GM10248 (cell line): ENCODE results near the gene TMEM69.

Experiments used
- CTCF ChIA-PET: fragments of 300-600 bp; sonication (Branson Sonifier 250); formaldehyde crosslinking; extraction: SDS; loops from one replicate; lab custom pipeline; 2021; ENCODE audit warnings: antibody characterized with exemption; lab: Yijun Ruan, JAX
- POLR2A ChIA-PET: fragments of 350-650 bp; sonication (Branson Sonifier 250); formaldehyde crosslinking; extraction: SDS; loops from one replicate; lab custom pipeline; 2020; ENCODE audit warnings: antibody characterized with exemption; lab: Yijun Ruan, JAX
- DNase-seq: peaks from one replicate; pipeline ENCODE4 v3.0.0; 2012; ENCODE audit errors: extremely low spot score
- CTCF ChIP-seq: IDR thresholded peaks from 2 replicates; pipeline ENCODE4 v1.5.1; 2012; ENCODE audit warnings: mild to moderate bottlenecking, low read depth; ENCODE audit errors: extremely low read depth, missing control alignments, control extremely low read depth

Gene TMEM69

GRCh38 chr1:45660336-45660735, 27.6 kb upstream of the TMEM69 start:
- no peak for DNase-seq
- CTCF ChIA-PET, result interaction anchor here (1.2 to 2.6 kb wide), 3 partner anchors 13 to 18 kb away, joined by 4 to 6 read pairs (median 4); no protein-coding TSS in a partner anchor
- POLR2A ChIA-PET, result interaction anchor here (0.7 kb wide), 1 partner anchor 109 kb away, joined by 3 read pairs; no protein-coding TSS in a partner anchor
- no peak for TF ChIP-seq CTCF

DNA sequence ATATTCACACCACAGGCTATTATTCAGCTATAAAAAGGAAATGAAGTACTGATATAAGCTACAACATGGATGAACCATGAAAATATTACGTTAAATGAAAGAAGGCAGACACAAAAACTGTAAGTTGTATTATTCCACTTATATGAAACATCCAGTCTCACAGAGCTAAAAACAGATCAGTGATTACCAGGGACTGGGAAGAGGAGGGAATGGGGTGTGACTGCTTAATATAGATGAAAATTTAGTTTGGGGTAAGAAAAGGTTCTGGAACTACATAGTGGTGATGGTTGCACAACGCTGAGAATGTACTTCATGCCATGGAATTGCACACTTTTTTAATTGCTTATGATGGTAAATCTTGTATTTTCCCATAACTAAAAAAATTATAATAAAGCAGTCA, 21.1 kb upstream of the TMEM69 start:
- no peak for TF ChIP-seq CTCF
- CTCF ChIA-PET, result no interaction called here
- POLR2A ChIA-PET, result interaction anchor here (0.6 kb wide), 1 partner anchor 22 kb away, joined by 5 read pairs; no protein-coding TSS in a partner anchor
- DNase-seq, result no peak

DNA sequence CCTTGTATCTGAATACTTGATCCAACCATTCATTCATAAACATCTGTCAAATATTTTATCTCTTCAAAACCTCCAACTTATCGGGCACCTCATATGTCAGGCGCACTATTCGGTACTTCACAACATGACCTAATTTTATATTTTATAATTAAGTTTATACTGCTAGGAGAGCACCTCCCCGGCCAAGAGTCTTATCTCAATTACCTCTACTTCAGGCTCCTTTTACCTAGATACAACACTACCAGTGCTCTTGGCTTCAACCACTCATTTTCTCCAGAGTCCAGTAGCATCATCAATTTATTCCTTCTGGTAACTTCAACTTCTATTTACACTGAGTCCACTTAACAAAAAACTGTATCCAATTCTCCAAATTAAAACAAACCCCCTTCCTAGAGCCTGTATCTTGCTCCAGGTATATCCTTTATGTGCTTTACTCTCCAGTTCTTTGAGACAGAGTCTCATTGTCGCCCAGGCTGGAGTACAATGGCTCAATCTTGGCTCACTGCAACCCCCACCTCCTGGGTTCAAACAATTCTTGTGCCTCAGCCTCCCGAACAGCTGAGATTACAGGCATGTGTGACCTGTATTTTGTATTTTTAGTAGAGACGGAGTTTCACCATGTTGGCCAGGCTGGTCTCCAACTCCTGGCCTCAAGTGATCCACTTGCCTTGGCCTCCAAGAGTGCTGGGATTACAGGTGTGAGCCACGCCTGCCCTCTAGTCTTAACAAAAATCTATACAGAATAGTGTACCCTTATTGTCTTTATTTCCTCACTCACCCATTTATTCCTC, 20.5 kb upstream of the TMEM69 start:
- DNase-seq, result no peak
- no peak for TF ChIP-seq CTCF
- ChIA-PET POLR2A (interaction anchor here (0.6 kb wide), 1 partner anchor 115 kb away, joined by 3 read pairs; no protein-coding TSS in a partner anchor), CTCF (no interaction called here)

- no peak for TF ChIP-seq CTCF
- POLR2A ChIA-PET, result interaction anchor here (0.6 kb wide), 2 partner anchors 12 to 114 kb away, joined by 3 read pairs; no protein-coding TSS in a partner anchor
Measured at GRCh38 chr1:45668526-45668925, 19.5 kb upstream of the TMEM69 start.

DNA sequence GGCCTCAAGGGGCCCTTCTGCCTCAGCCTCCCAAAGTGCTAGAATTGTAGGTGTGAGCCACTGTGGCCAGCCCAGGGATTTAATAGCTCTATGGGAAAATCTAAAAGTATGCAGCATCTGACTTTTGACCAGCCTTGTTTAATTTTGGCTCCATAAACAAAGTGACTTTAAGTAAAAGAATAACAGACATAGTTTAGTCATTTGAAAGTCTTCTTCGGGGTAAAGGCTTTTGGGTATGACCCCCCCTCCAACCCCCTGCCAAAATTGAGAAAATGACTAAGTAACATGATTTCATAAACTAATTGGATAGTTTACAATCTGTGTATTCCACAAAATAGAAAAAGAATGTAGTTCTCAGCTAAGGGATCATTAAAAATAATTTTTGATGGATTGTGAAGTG, 18.6 kb upstream of the TMEM69 start:
- no peak for TF ChIP-seq CTCF
- ChIA-PET POLR2A (interaction anchor here (0.5 to 0.6 kb wide), 2 partner anchors 13 to 561 kb away, joined by 3 to 6 read pairs; no protein-coding TSS in a partner anchor), CTCF (interaction anchor here (0.6 to 1.8 kb wide), 2 partner anchors 14 to 24 kb away, joined by 3 to 4 read pairs; no protein-coding TSS in a partner anchor)
- no peak for DNase-seq

More at GRCh38 chr1:45668526-45668925, 19.5 kb upstream of the TMEM69 start:
- CTCF ChIA-PET, result interaction anchor here (1.8 kb wide), 1 partner anchor 15 kb away, joined by 4 read pairs; no protein-coding TSS in a partner anchor
- DNase-seq, result no peak

DNA sequence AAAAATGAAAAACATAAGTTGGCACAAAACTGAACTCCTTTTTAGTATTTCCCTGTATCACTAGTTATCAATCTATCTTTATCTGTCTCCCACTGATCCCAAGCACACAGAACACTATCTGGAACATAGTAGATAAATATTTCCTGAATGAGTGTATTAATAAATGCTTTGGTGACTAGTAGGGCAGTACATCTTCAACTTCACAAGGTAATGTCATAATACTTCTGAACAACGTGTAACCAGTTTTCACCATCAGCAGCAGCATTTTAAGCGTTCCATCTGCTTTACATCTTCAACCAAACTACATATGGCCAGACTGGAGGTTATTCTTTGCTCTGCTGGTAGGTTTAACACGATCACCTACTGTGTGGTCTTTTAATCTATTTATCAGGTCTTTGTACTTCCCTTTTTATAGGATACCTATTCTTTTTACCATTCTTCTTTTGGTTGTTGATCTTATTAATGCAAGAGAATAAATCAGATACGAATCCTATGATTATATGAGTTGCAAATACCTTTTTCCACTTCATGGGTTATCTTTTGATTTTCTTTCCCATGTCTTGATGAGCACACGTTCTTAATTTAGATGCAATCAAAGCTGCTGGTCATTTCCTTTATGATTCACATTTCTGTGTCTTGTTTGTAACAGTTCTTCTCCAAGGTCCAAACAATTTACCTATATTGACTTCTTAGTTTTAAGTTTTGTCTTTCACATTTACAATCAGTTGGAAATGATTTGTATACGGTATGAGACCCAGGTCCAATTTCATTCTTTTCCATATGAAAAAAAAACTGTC, 17.9 kb upstream of the TMEM69 start:
- TF ChIP-seq CTCF, result no peak
- CTCF ChIA-PET, result interaction anchor here (1.2 to 1.8 kb wide), 3 partner anchors 12 to 29 kb away, joined by 3 to 4 read pairs (median 4); no protein-coding TSS in a partner anchor
- no peak for DNase-seq
- POLR2A ChIA-PET, result interaction anchor here (0.6 kb wide), 1 partner anchor 17 kb away, joined by 9 read pairs; no protein-coding TSS in a partner anchor
